Measurements from ENCODE around the gene COQ4.

COQ4 gene

DNA sequence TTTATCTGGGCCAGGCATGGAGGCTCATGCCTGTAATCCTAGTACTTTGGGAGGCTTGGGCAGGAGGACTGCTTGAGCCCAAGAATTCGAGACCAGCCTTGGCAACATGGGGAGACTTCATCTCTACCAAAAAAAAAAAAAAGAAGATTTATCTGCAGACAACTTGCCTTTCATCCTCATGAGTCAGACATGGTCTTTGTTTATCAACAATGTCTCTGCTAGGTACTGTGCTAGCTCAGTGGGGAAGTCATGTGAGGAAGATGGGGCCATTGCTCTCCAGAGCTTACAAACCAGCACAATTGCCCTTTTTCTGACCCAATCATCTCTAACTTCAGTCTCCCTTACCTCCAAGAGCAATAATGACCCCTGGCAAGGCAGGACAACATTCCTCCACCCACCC lies 50.1 kb downstream of the COQ4 start:
- DNase-seq (ENCODE audit: low spot score) = no peak

GRCh38 chr9:128374221-128374675 lies 51.6 kb downstream of the COQ4 start:
- no peak for DNase-seq (ENCODE audit: low spot score)

DNA sequence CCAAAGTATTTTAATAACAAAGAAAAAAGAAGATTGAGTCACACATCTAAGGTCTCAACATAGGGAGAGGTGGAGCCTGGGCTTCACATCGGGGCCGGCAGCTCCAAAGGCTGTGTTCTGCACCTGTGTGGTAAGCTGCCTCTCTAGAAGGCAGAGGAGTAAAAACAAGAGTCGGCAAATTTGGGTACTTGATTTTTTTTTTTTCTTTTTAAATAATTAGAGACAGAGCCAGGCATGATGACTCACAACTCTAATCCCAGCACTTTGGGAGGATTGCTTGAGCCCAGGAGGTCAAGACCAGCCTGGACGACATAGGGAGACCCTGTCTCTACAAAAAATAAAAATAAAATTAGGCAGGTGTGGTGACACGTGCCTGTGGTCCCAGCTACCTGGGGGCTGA lies 53.2 kb downstream of the COQ4 start:
- no peak for DNase-seq (ENCODE audit: low spot score)

GRCh38 chr9:128382261-128382660 lies 59.6 kb downstream of the COQ4 start:
- DNase-seq (ENCODE audit: low spot score) = no peak

DNA sequence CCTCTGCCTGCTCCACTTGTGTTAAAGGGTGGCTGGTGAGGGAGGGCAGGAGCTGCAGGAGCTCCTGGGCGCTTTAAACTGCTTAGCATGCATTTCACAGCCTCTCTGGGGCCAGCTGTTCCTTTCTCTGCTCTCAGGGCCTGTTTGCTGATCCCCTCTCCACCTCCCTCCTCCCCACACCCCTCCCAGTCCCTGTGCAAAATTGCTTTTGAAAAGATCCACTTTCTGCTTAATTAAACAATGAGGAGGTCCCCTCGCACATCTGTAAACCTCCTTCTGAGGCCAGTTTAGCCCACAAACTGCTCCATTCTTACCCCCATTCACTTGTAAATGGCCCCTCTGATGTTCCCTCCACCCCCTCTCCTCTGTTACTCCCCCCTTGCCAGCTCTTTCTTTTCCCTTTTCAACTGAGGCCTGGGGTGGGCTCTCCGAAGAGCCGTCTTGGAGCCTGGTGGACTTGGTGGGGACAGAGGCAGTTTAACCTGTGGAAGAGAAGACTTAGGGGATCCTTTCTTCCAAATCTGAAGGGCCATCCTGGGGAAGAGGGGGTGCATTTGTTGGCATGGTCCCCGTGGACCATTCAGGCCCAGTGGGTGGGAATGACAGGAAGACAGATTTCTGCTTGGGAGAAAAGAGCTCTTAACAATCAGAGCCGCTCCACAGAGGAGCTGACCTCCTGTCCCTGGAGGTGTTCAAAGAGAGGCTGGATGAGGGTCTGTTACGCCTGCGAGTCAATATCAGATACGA lies 60.5 kb downstream of the COQ4 start:
- DNase-seq (ENCODE audit: low spot score) = no peak
